A673 (cell line): ENCODE measurements around the gene ITGA1. TPM values are rescaled to one million over a fixed set of nuclear protein-coding genes. Genes with fewer than 3 reads are reported as not detected.

Source experiments
- BruUV-seq: library from RNA; stranded (reverse); fragments of 400-500 nt; replicated peaks from 2 replicates; lab custom pipeline; 2021; lab: Mats Ljungman, UMichigan
- CTCF ChIA-PET: fragments of 300-600 bp; sonication (Branson Sonifier 250); formaldehyde crosslinking; loops from one replicate; lab custom pipeline; 2022; ENCODE audit warnings: antibody characterized with exemption; lab: Charles Lee
- POLR2A ChIA-PET: fragments of 300-600 bp; sonication (Branson Sonifier 250); formaldehyde crosslinking; loops from one replicate; lab custom pipeline; 2022; ENCODE audit warnings: antibody characterized with exemption; ENCODE audit not compliant: low non-redundant PET; lab: Charles Lee
- DNase-seq: peaks from one replicate; pipeline ENCODE4 v3.0.0-alpha.2; 2015; ENCODE audit warnings: low spot score
- H3K27ac ChIP-seq: fragments of 200-600 bp; sonication (generic); 2 replicates; pipeline ENCODE4 v1.5.1; 2016; ENCODE audit warnings: mixed run types, low read depth, mild to moderate bottlenecking, mixed read lengths, antibody characterized with exemption, low read length; ENCODE audit not compliant: poor library complexity, severe bottlenecking
- H3K27me3 ChIP-seq: fragments of 200-600 bp; sonication (generic); replicated peaks from 2 replicates; pipeline ENCODE4 v1.6.1; 2017; ENCODE audit warnings: mixed run types, low read depth, mild to moderate bottlenecking, mixed read lengths, antibody characterized with exemption, low read length; ENCODE audit not compliant: insufficient read depth, poor library complexity
- H3K36me3 ChIP-seq: fragments of 200-600 bp; sonication (generic); 2 replicates; pipeline ENCODE4 v1.6.1; 2016; ENCODE audit warnings: mixed run types, mild to moderate bottlenecking, mixed read lengths, antibody characterized with exemption, low read length; ENCODE audit not compliant: insufficient read depth, poor library complexity, severe bottlenecking
- H3K4me1 ChIP-seq: fragments of 200-600 bp; sonication (generic); 2 replicates; pipeline ENCODE4 v1.6.1; 2017; ENCODE audit warnings: mixed run types, mild to moderate bottlenecking, mixed read lengths, antibody characterized with exemption, low read length; ENCODE audit not compliant: insufficient read depth, poor library complexity, severe bottlenecking
- H3K4me3 ChIP-seq: fragments of 200-600 bp; sonication (generic); 2 replicates; pipeline ENCODE4 v1.5.1; 2016; ENCODE audit warnings: low read depth, mixed run types, mild to moderate bottlenecking, mixed read lengths, low read length; ENCODE audit not compliant: poor library complexity, severe bottlenecking
- H3K9me3 ChIP-seq: fragments of 200-600 bp; sonication (generic); 2 replicates; pipeline ENCODE4 v1.6.1; 2016; ENCODE audit warnings: mixed run types, low read depth, mild to moderate bottlenecking, mixed read lengths, antibody characterized with exemption, low read length; ENCODE audit not compliant: poor library complexity, severe bottlenecking
- CTCF ChIP-seq: fragments of 300-800, 200-600 bp; sonication (generic); conservative IDR thresholded peaks from 2 replicates; pipeline ENCODE4 v1.5.1; 2017; ENCODE audit warnings: low read depth, mild to moderate bottlenecking, antibody characterized with exemption, low read length, moderate library complexity, mixed read lengths
- EZH2 ChIP-seq: fragments of 200-600 bp; sonication (generic); IDR thresholded peaks from 2 replicates; pipeline ENCODE4 v1.6.1; 2017; ENCODE audit warnings: borderline replicate concordance, low read depth, mild to moderate bottlenecking, mixed read lengths, antibody characterized with exemption, low read length; ENCODE audit not compliant: poor library complexity, severe bottlenecking
- intact Hi-C: fragments of 100-400 bp; cut with micrococcal nuclease; formaldehyde crosslinking; loops from one replicate; pipeline ENCODE4 v1.10.0; 2022; ENCODE audit not compliant: unreplicated experiment
- total RNA-seq: library from RNA; stranded (reverse); gene quantifications from 2 replicates; pipeline ENCODE4 v1.2.3, GENCODE V29; 2021

ITGA1 gene
- total RNA-seq, 1 experiment from 2014 or later, result 8.1 TPM

- intact Hi-C loops, result no loop called here
- TF ChIP-seq EZH2 (no peak), CTCF (no peak)
- H3K9me3 ChIP-seq, result no peaks in the 10 kb centered on the region
- no TSS peak for BruUV-seq
- ChIA-PET POLR2A (no interaction called here), CTCF (no interaction called here)
- no peaks in the 10 kb centered on the region for H3K4me1 ChIP-seq
- peak within 1 kb of the TSS; percentile 55 for H3K4me3 ChIP-seq
- H3K36me3 ChIP-seq, result no peaks in the 10 kb centered on the region
- no peak within 1 kb of the TSS for H3K27ac ChIP-seq
- DNase-seq, result peak; percentile 33
- H3K27me3 ChIP-seq, result peaks cover 26% of the 10 kb centered on the region
Measured at GRCh38 chr5:52989025-52989780, 201.5 kb downstream of the ITGA1 start, which contains the start of gene ITGA2. TSS of gene ITGA2 (plus strand) at chr5:52989352. CDS start at chr5:52989469, 117 bp downstream.

- ChIA-PET CTCF (no interaction called here), POLR2A (no interaction called here)
- Histone ChIP-seq H3K27me3 (peaks cover 26% of the 10 kb centered on the region), H3K4me1 (no peaks in the 10 kb centered on the region), H3K9me3 (no peaks in the 10 kb centered on the region), H3K27ac (no peak overlapping the region), H3K36me3 (no peaks in the 10 kb centered on the region), H3K4me3 (peak overlapping the region; percentile 55)
- peak; percentile 41 for DNase-seq
- no peak for TF ChIP-seq EZH2
- TF ChIP-seq CTCF, result peak; percentile 47
- intact Hi-C loops, result no loop called here
- BruUV-seq, result no TSS peak
Measured at GRCh38 chr5:52989781-52990527, 202.2 kb downstream of the ITGA1 start.

DNA sequence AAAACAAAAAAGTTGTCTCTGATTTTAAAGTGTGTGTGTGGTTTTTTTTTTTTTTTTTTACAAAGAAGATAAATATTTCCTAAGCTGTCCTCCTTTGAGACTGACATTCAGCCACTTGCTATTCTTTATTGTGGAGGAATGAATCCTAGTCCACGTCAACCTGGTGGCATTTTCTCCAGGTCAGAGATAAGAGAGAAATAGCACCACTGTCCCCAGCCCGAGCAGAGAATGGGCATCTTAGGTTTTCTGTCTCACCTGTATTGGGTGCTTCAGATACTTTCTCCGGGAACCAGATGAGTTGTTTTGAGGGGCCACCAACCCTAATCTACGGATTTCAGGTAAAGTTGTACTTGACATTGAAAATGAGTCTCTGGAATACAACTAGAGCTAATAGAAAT is 202.8 kb downstream of the ITGA1 start:
- peaks cover 26% of the 10 kb centered on the region for H3K27me3 ChIP-seq
- no peaks in the 10 kb centered on the region for H3K36me3 ChIP-seq
- ChIA-PET CTCF (no interaction called here), POLR2A (interaction anchor here (0.7 kb wide), 1 partner anchor 1924 kb away, joined by 3 read pairs; no protein-coding TSS in a partner anchor)
- intact Hi-C loops, result no loop called here
- BruUV-seq, result no TSS peak
- DNase-seq, result no peak
- H3K27ac ChIP-seq, result no peak overlapping the region
- H3K9me3 ChIP-seq, result no peaks in the 10 kb centered on the region
- H3K4me1 ChIP-seq, result no peaks in the 10 kb centered on the region
- TF ChIP-seq EZH2, result no peak
- no peak for TF ChIP-seq CTCF
- H3K4me3 ChIP-seq, result no peak overlapping the region
